ENCODE results near the gene RAI14. TPM values are rescaled to one million over a fixed set of nuclear protein-coding genes. Genes with fewer than 3 reads are reported as not detected.

RAI14 gene
- total RNA-seq, 1 donor from 2014 or later = 259 TPM

DNA sequence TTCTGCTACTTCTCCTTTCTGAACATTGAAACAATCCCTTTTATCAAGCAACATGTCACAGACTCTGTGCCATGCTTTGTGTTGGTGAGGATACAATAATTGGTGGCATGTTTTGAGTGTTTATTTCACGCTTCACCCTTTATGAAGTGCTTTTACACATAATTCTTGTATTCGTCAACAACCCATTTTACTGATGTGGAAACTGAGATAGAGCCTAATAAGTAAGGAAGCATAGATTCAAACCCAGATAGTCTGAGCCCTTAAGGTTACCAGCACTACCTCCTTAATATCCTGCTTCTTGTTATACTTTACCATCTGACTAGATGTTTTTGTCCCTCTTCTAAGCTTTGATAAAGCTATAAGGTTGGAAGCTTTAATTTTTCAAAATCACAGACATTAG lies 133.5 kb downstream of the RAI14 start:
- Mint-ChIP-seq H3K27me3 (ENCODE audit: unreplicated experiment) (no peaks in the 10 kb centered on the region), H3K4me1 (ENCODE audit: low read depth, unreplicated experiment) (peaks cover 5% of the 10 kb centered on the region), H3K9me3 (ENCODE audit: unreplicated experiment) (peaks cover 12% of the 10 kb centered on the region), H3K4me3 (ENCODE audit: unreplicated experiment) (no peak overlapping the region), H3K36me3 (ENCODE audit: unreplicated experiment) (peaks cover 25% of the 10 kb centered on the region), H3K27ac (ENCODE audit: unreplicated experiment) (no peak overlapping the region)
- TF ChIP-seq, protein P1, sequence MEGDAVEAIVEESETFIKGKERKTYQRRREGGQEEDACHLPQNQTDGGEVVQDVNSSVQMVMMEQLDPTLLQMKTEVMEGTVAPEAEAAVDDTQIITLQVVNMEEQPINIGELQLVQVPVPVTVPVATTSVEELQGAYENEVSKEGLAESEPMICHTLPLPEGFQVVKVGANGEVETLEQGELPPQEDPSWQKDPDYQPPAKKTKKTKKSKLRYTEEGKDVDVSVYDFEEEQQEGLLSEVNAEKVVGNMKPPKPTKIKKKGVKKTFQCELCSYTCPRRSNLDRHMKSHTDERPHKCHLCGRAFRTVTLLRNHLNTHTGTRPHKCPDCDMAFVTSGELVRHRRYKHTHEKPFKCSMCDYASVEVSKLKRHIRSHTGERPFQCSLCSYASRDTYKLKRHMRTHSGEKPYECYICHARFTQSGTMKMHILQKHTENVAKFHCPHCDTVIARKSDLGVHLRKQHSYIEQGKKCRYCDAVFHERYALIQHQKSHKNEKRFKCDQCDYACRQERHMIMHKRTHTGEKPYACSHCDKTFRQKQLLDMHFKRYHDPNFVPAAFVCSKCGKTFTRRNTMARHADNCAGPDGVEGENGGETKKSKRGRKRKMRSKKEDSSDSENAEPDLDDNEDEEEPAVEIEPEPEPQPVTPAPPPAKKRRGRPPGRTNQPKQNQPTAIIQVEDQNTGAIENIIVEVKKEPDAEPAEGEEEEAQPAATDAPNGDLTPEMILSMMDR (IDR thresholded peaks at IDR 0.05; ENCODE audit: partially characterized antibody, unreplicated experiment) = no peak
- DNase-seq = no peak

- no peak for DNase-seq
- TF ChIP-seq, protein P1 (IDR thresholded peaks at IDR 0.05; ENCODE audit: partially characterized antibody, unreplicated experiment) = no peak
- Mint-ChIP-seq H3K4me1 (ENCODE audit: low read depth, unreplicated experiment) (peaks cover 5% of the 10 kb centered on the region), H3K27ac (ENCODE audit: unreplicated experiment) (no peak overlapping the region), H3K4me3 (ENCODE audit: unreplicated experiment) (no peak overlapping the region), H3K9me3 (ENCODE audit: unreplicated experiment) (peaks cover 12% of the 10 kb centered on the region), H3K27me3 (ENCODE audit: unreplicated experiment) (no peaks in the 10 kb centered on the region), H3K36me3 (ENCODE audit: unreplicated experiment) (peaks cover 25% of the 10 kb centered on the region)
Measured at GRCh38 chr5:34790069-34790468, 133.9 kb downstream of the RAI14 start.

DNA sequence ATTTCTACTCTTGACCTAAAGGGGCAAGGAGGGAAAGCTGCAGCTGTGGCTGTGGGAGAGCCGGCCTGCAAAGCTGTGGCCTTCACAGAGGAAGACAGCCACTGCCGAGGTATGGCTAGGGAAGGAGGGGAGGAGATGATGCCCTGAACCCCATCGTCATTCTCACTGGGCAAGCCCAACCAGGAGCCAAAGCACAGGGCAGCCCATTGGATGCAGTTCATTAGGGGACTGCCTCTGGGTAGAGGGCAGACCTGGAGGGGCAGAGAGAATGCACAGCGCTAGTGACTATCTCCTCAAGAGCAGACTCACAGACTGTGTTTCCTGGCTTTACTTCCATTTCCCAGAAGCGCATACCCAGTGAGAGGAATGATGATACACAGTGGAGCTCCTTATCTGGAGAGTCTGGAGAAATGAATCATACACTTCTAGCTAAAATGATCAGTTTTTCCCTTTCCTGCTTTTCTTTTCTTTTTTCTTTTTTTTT lies 135.7 kb downstream of the RAI14 start:
- no peak overlapping the region for H3K27ac Mint-ChIP-seq (ENCODE audit: unreplicated experiment)

GRCh38 chr5:34802834-34803563 lies 146.9 kb downstream of the RAI14 start:
- H3K27me3 Mint-ChIP-seq (ENCODE audit: unreplicated experiment) = peaks cover 4% of the 10 kb centered on the region
- no peak for DNase-seq
- no peaks in the 10 kb centered on the region for H3K4me1 Mint-ChIP-seq (ENCODE audit: low read depth, unreplicated experiment)
- TF ChIP-seq, protein P1 (IDR thresholded peaks at IDR 0.05; ENCODE audit: partially characterized antibody, unreplicated experiment) = no peak
- H3K36me3 Mint-ChIP-seq (ENCODE audit: unreplicated experiment) = peaks cover 4% of the 10 kb centered on the region
- H3K27ac Mint-ChIP-seq (ENCODE audit: unreplicated experiment) = no peak overlapping the region
- peaks cover 10% of the 10 kb centered on the region for H3K9me3 Mint-ChIP-seq (ENCODE audit: unreplicated experiment)
- H3K4me3 Mint-ChIP-seq (ENCODE audit: unreplicated experiment) = no peak overlapping the region

More for the DNA sequence above, 135.7 kb downstream of the RAI14 start:
- Mint-ChIP-seq H3K27me3 (ENCODE audit: unreplicated experiment) (no peaks in the 10 kb centered on the region), H3K4me1 (ENCODE audit: low read depth, unreplicated experiment) (peaks cover 5% of the 10 kb centered on the region), H3K36me3 (ENCODE audit: unreplicated experiment) (peaks cover 13% of the 10 kb centered on the region), H3K9me3 (ENCODE audit: unreplicated experiment) (peaks cover 6% of the 10 kb centered on the region), H3K4me3 (ENCODE audit: unreplicated experiment) (no peak overlapping the region)
- TF ChIP-seq, protein P1 (IDR thresholded peaks at IDR 0.05; ENCODE audit: partially characterized antibody, unreplicated experiment) = no peak
- DNase-seq = no peak

All from glutamatergic neuron (in vitro differentiated cells).